ENCODE data around the gene GLB1L.
"Not testable (repeated sequence)": the region's sequence is repeated elsewhere in the genome, so short reads cannot be mapped to it uniquely, and the experiment has no call there.

GLB1L gene

GRCh38 chr2:219205165-219205538 is 40.1 kb downstream of the GLB1L start:
- DNase-seq = no peak

GRCh38 chr2:219204425-219205164 is 40.6 kb downstream of the GLB1L start:
- no peak for DNase-seq

GRCh38 chr2:219201331-219201730 is 43.9 kb downstream of the GLB1L start:
- not testable (repeated sequence) for DNase-seq

- DNase-seq = not testable (repeated sequence)
Observed at GRCh38 chr2:219200502-219201326, 44.5 kb downstream of the GLB1L start.

GRCh38 chr2:219199470-219200211 is 45.6 kb downstream of the GLB1L start:
- no peak for DNase-seq

GRCh38 chr2:219198974-219199373 is 46.3 kb downstream of the GLB1L start:
- DNase-seq = no peak

GRCh38 chr2:219197388-219197787 is 47.9 kb downstream of the GLB1L start:
- DNase-seq = no peak

GRCh38 chr2:219186754-219187456 is 58.3 kb downstream of the GLB1L start:
- DNase-seq = no peak
